Mesothelial cell of epicardium (in vitro differentiated cells): ENCODE measurements around the gene MT1HL1. TPM values are rescaled to one million over a fixed set of nuclear protein-coding genes. Genes with fewer than 3 reads are reported as not detected.

Experiments used
- DNase-seq, 2 experiments: peaks; one replicate each; pipeline ENCODE4 v3.0.0; 2021; ENCODE audit warnings: low spot score in 2 of 2; ENCODE audit not compliant: unreplicated experiment in 2 of 2
- H3K27ac Mint-ChIP-seq: 2 replicates; pipeline ENCODE4 v1.8.0; 2021; ENCODE audit warnings: mixed read lengths
- H3K27me3 Mint-ChIP-seq: 2 replicates; pipeline ENCODE4 v1.8.0; 2021; ENCODE audit warnings: low read depth, mixed read lengths
- H3K36me3 Mint-ChIP-seq: 2 replicates; pipeline ENCODE4 v1.8.0; 2021; ENCODE audit warnings: mixed read lengths
- H3K4me1 Mint-ChIP-seq: 2 replicates; pipeline ENCODE4 v1.8.0; 2021; ENCODE audit warnings: mixed read lengths
- H3K4me3 Mint-ChIP-seq: 2 replicates; pipeline ENCODE4 v1.8.0; 2021; ENCODE audit warnings: mild to moderate bottlenecking, moderate library complexity, mixed read lengths
- H3K9me3 Mint-ChIP-seq: 2 replicates; pipeline ENCODE4 v1.8.0; 2021; ENCODE audit warnings: mixed read lengths
- total RNA-seq: library from RNA; stranded (reverse); gene quantifications from 3 replicates; pipeline ENCODE4 v1.2.1, GENCODE V29; 2021
- TF ChIP-seq, protein P1 (sequence below): fragments of 200-600 bp; sonication (generic); IDR thresholded peaks from one replicate; pipeline ENCODE4 v1.5.0; 2021; ENCODE audit warnings: antibody characterized with exemption; ENCODE audit not compliant: unreplicated experiment

Gene MT1HL1
- total RNA-seq, 1 donor from 2014 or later, result not detected

- no peak for DNase-seq
- Mint-ChIP-seq H3K36me3 (no peaks in the 10 kb centered on the region), H3K27ac (no peak overlapping the region), H3K4me1 (peaks cover 27% of the 10 kb centered on the region), H3K4me3 (no peak overlapping the region), H3K9me3 (no peaks in the 10 kb centered on the region), H3K27me3 (peaks cover 42% of the 10 kb centered on the region)
- TF ChIP-seq, protein P1, sequence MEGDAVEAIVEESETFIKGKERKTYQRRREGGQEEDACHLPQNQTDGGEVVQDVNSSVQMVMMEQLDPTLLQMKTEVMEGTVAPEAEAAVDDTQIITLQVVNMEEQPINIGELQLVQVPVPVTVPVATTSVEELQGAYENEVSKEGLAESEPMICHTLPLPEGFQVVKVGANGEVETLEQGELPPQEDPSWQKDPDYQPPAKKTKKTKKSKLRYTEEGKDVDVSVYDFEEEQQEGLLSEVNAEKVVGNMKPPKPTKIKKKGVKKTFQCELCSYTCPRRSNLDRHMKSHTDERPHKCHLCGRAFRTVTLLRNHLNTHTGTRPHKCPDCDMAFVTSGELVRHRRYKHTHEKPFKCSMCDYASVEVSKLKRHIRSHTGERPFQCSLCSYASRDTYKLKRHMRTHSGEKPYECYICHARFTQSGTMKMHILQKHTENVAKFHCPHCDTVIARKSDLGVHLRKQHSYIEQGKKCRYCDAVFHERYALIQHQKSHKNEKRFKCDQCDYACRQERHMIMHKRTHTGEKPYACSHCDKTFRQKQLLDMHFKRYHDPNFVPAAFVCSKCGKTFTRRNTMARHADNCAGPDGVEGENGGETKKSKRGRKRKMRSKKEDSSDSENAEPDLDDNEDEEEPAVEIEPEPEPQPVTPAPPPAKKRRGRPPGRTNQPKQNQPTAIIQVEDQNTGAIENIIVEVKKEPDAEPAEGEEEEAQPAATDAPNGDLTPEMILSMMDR, result no peak
These were observed 36.6 kb upstream of the MT1HL1 start for GRCh38 chr1:237040823-237041222.

DNA sequence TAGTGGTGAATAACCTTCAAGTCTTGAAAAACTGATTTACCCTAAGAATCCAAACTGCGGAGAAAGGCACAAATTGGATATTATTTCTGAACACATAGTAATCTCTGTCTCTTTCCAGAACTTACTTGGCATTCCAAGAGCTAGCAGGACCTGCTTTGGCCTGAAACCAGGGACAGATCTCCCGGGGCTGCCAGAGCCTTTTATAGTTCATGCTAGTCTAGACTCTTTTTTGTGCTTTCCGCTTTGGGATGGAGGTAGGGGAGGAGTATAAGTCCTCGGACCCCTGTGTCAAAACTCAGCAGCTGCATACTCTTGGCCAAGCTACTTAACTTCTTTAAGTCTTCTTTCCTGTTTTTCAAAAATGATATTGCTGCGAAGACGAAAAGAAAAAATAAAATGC is 34.0 kb upstream of the MT1HL1 start:
- Mint-ChIP-seq H3K9me3 (no peaks in the 10 kb centered on the region), H3K4me1 (peaks cover 7% of the 10 kb centered on the region), H3K4me3 (no peak overlapping the region), H3K36me3 (no peaks in the 10 kb centered on the region), H3K27me3 (peaks cover 20% of the 10 kb centered on the region), H3K27ac (no peak overlapping the region)
- TF ChIP-seq, protein P1, result no peak
- no peak for DNase-seq

GRCh38 chr1:237035759-237036158 is 31.5 kb upstream of the MT1HL1 start:
- no peaks in the 10 kb centered on the region for H3K36me3 Mint-ChIP-seq

GRCh38 chr1:237033804-237034203 is 29.6 kb upstream of the MT1HL1 start:
- H3K27me3 Mint-ChIP-seq, result peaks cover 2% of the 10 kb centered on the region
- H3K4me3 Mint-ChIP-seq, result no peak overlapping the region
- H3K36me3 Mint-ChIP-seq, result no peaks in the 10 kb centered on the region

More at GRCh38 chr1:237035759-237036158, 31.5 kb upstream of the MT1HL1 start:
- Mint-ChIP-seq H3K27me3 (peaks cover 6% of the 10 kb centered on the region), H3K4me3 (no peak overlapping the region), H3K4me1 (peaks cover 12% of the 10 kb centered on the region), H3K27ac (no peak overlapping the region), H3K9me3 (no peaks in the 10 kb centered on the region)
- no peak for DNase-seq
- TF ChIP-seq, protein P1, result no peak

GRCh38 chr1:237033061-237033460 is 28.8 kb upstream of the MT1HL1 start:
- Mint-ChIP-seq H3K36me3 (no peaks in the 10 kb centered on the region), H3K4me1 (peaks cover 12% of the 10 kb centered on the region), H3K27me3 (peaks cover 2% of the 10 kb centered on the region), H3K4me3 (no peak overlapping the region), H3K27ac (no peak overlapping the region), H3K9me3 (no peaks in the 10 kb centered on the region)
- TF ChIP-seq, protein P1, result no peak
- DNase-seq, result no peak

More at GRCh38 chr1:237033804-237034203, 29.6 kb upstream of the MT1HL1 start:
- Mint-ChIP-seq H3K27ac (no peak overlapping the region), H3K4me1 (peaks cover 12% of the 10 kb centered on the region), H3K9me3 (no peaks in the 10 kb centered on the region)
- TF ChIP-seq, protein P1, result no peak
- no peak for DNase-seq

- peaks cover 12% of the 10 kb centered on the region for H3K4me1 Mint-ChIP-seq
- no peak for DNase-seq
- TF ChIP-seq, protein P1, result no peak
- H3K9me3 Mint-ChIP-seq, result no peaks in the 10 kb centered on the region
- H3K27ac Mint-ChIP-seq, result no peak overlapping the region
- H3K36me3 Mint-ChIP-seq, result no peaks in the 10 kb centered on the region
- peaks cover 2% of the 10 kb centered on the region for H3K27me3 Mint-ChIP-seq
- H3K4me3 Mint-ChIP-seq, result no peak overlapping the region
These were observed 27.8 kb upstream of the MT1HL1 start for GRCh38 chr1:237032029-237032428.
